HepG2 (cell line): ENCODE measurements around the gene CDCP2. TPM values are rescaled to one million over a fixed set of nuclear protein-coding genes. Genes with fewer than 3 reads are reported as not detected.

Experiments used
- BHLHE40 ChIP-seq: IDR thresholded peaks from 2 replicates; pipeline ENCODE4 v1.6.1; 2011; ENCODE audit warnings: low read length, improper control_type of control experiment
- CHD4 ChIP-seq: fragments of 200-600 bp; sonication (generic); IDR thresholded peaks from 2 replicates; pipeline ENCODE4 v1.7.0; 2017; ENCODE audit warnings: mild to moderate bottlenecking, low read length, borderline replicate concordance
- E2F5 ChIP-seq: sonication (generic); formaldehyde crosslinking; conservative IDR thresholded peaks from 2 replicates; pipeline ENCODE4 v1.4.0; 2020; ENCODE audit warnings: missing genetic modification reagents
- ELF1 ChIP-seq: sonication (generic); formaldehyde crosslinking; IDR thresholded peaks from 2 replicates; pipeline ENCODE4 v1.4.0; 2020; ENCODE audit warnings: missing genetic modification reagents
- GLMP ChIP-seq: sonication (generic); formaldehyde crosslinking; IDR thresholded peaks from 2 replicates; pipeline ENCODE4 v1.9.0; 2021; ENCODE audit warnings: missing genetic modification reagents, mild to moderate bottlenecking, borderline replicate concordance
- HNRNPUL1 ChIP-seq: fragments of 200-400 bp; formaldehyde crosslinking; IDR thresholded peaks from 2 replicates; pipeline ENCODE4 v1.6.1; 2017; ENCODE audit warnings: low read depth, mild to moderate bottlenecking, low read length, moderate library complexity
- NCOA2 ChIP-seq: sonication (generic); formaldehyde crosslinking; IDR thresholded peaks from 2 replicates; pipeline ENCODE4 v1.8.0; 2022; ENCODE audit warnings: inconsistent platforms
- POGK ChIP-seq: sonication (generic); formaldehyde crosslinking; conservative IDR thresholded peaks from 2 replicates; pipeline ENCODE4 v1.8.0; 2022; ENCODE audit warnings: mild to moderate bottlenecking, moderate library complexity, missing genetic modification reagents
- POLR2AphosphoS5 ChIP-seq: IDR thresholded peaks from 2 replicates; pipeline ENCODE4 v1.6.1; 2012; ENCODE audit warnings: low read depth, low read length
- RARA ChIP-seq: IDR thresholded peaks from 2 replicates; pipeline ENCODE4 v1.6.1; 2016; ENCODE audit warnings: missing genetic modification reagents, missing compliant biosample characterization
- SALL1 ChIP-seq: sonication (generic); formaldehyde crosslinking; IDR thresholded peaks from 2 replicates; pipeline ENCODE4 v1.8.0; 2022; ENCODE audit warnings: mild to moderate bottlenecking, missing genetic modification reagents
- SMARCE1 ChIP-seq: fragments of 450-650 bp; IDR thresholded peaks from 2 replicates; pipeline ENCODE4 v1.6.1; 2017; ENCODE audit warnings: borderline replicate concordance
- SP2 ChIP-seq: sonication (generic); formaldehyde crosslinking; IDR thresholded peaks from 2 replicates; pipeline ENCODE4 v1.5.1; 2020; ENCODE audit warnings: mild to moderate bottlenecking, missing genetic modification reagents
- SP5 ChIP-seq: IDR thresholded peaks from 2 replicates; pipeline ENCODE4 v1.6.1; 2016; ENCODE audit warnings: low read depth, borderline replicate concordance
- THYN1 ChIP-seq: sonication (generic); formaldehyde crosslinking; IDR thresholded peaks from 2 replicates; pipeline ENCODE4 v1.8.1; 2023; ENCODE audit warnings: low read depth, mild to moderate bottlenecking, moderate library complexity, missing genetic modification reagents, borderline replicate concordance
- ZNF138 ChIP-seq: sonication (generic); formaldehyde crosslinking; IDR thresholded peaks from 2 replicates; pipeline ENCODE4 v1.5.0; 2020; ENCODE audit warnings: mild to moderate bottlenecking, low read depth, missing genetic modification reagents
- ZNF20 ChIP-seq: sonication (generic); formaldehyde crosslinking; IDR thresholded peaks from 2 replicates; pipeline ENCODE4 v1.4.0; 2020; ENCODE audit warnings: mild to moderate bottlenecking, moderate library complexity, missing genetic modification reagents
- ZNF225 ChIP-seq: sonication (generic); formaldehyde crosslinking; IDR thresholded peaks from 2 replicates; pipeline ENCODE4 v1.4.0; 2020; ENCODE audit warnings: mild to moderate bottlenecking, missing genetic modification reagents
- ZNF256 ChIP-seq: sonication (generic); formaldehyde crosslinking; conservative IDR thresholded peaks from 2 replicates; pipeline ENCODE4 v1.4.0; 2020; ENCODE audit warnings: missing genetic modification reagents
- ZNF296 ChIP-seq: sonication (generic); formaldehyde crosslinking; conservative IDR thresholded peaks from 2 replicates; pipeline ENCODE4 v1.5.0; 2020; ENCODE audit warnings: mild to moderate bottlenecking, missing genetic modification reagents
- ZNF572 ChIP-seq: sonication (generic); formaldehyde crosslinking; IDR thresholded peaks from 2 replicates; pipeline ENCODE4 v1.5.1; 2020; ENCODE audit warnings: mild to moderate bottlenecking, missing genetic modification reagents
- ZNF580 ChIP-seq: IDR thresholded peaks from 2 replicates; pipeline ENCODE4 v1.6.1; 2016; ENCODE audit warnings: low read depth, borderline replicate concordance
- ZNF704 ChIP-seq: sonication (generic); formaldehyde crosslinking; IDR thresholded peaks from 2 replicates; pipeline ENCODE4 v1.8.1; 2023; ENCODE audit warnings: mild to moderate bottlenecking, inconsistent platforms, moderate library complexity, missing genetic modification reagents, borderline replicate concordance
- ZNF709 ChIP-seq: sonication (generic); formaldehyde crosslinking; IDR thresholded peaks from 2 replicates; pipeline ENCODE4 v1.5.0; 2020; ENCODE audit warnings: mild to moderate bottlenecking, missing genetic modification reagents
- ZNF776 ChIP-seq: sonication (generic); formaldehyde crosslinking; IDR thresholded peaks from 2 replicates; pipeline ENCODE4 v1.4.0; 2020; ENCODE audit warnings: mild to moderate bottlenecking, missing genetic modification reagents
- ZNF816 ChIP-seq: sonication (generic); formaldehyde crosslinking; IDR thresholded peaks from 2 replicates; pipeline ENCODE4 v1.8.0; 2022; ENCODE audit warnings: missing genetic modification reagents, mild to moderate bottlenecking, borderline replicate concordance
- ZNF879 ChIP-seq: sonication (generic); formaldehyde crosslinking; IDR thresholded peaks from 2 replicates; pipeline ENCODE4 v1.8.1; 2023; ENCODE audit warnings: missing genetic modification reagents
- ZSCAN9 ChIP-seq: IDR thresholded peaks from 2 replicates; pipeline ENCODE4 v1.6.1; 2016; ENCODE audit warnings: borderline replicate concordance
- polyA plus RNA-seq, 8 experiments: library from polyadenylated mRNA; depleted of rRNA in 3 of 8; stranded (reverse) in 7 of 8; unstranded in 1 of 8; fragments of >200 nt; fragmentation: Illumina TruSeq in 4 of 8; extraction: Trizol in 4 of 8; gene quantifications; 2 replicates each; pipeline versions ENCODE4 v1.2.1 to v1.2.3, GENCODE V29; 2011 to 2016; ENCODE audit warnings: low read depth in 4 of 8, missing spikeins in 1 of 8, mixed read lengths in 1 of 8; ENCODE audit not compliant: insufficient read depth in 1 of 8
- total RNA-seq, 5 experiments: library from RNA; depleted of rRNA; stranded (reverse); fragments of >200 nt; fragmentation: Illumina TruSeq; extraction: Trizol; gene quantifications; 2 replicates each; pipeline ENCODE4 v1.2.3, GENCODE V29; 2016; ENCODE audit warnings: low read depth in 1 of 5

Gene CDCP2
- total and polyA plus RNA-seq, 2 of the 13 experiments (the other 11 are each of a cell fraction or from before 2014, with no cell fraction given) = not detected

GRCh38 chr1:54121482-54122134 lies 31.2 kb downstream of the CDCP2 start (continued):
- no peak for TF ChIP-seq CHD4
- no peak for TF ChIP-seq GLMP (CRISPR knock-in tag)
- no peak for TF ChIP-seq ZNF572
- TF ChIP-seq POGK (CRISPR knock-in tag) = peak; percentile 54; the same call in 1 of the 2 replicates
- 0 out of 2 replicates have a peak, but pooled peaks have one; percentile 6 for TF ChIP-seq BHLHE40
- no peak for TF ChIP-seq ZNF709 (CRISPR knock-in tag)
- TF ChIP-seq ELF1 (CRISPR knock-in tag) = no peak
- TF ChIP-seq ZNF704 = no peak
- no peak for TF ChIP-seq ZNF20
- 0 out of 2 replicates have a peak, but pooled peaks have one; percentile 28 for TF ChIP-seq ZNF580 (CRISPR knock-in tag)
- TF ChIP-seq ZNF296 = 0 out of 2 replicates have a peak, but pooled peaks have one; percentile 30
- TF ChIP-seq ZSCAN9 (CRISPR knock-in tag) = no peak
- TF ChIP-seq ZNF879 (CRISPR knock-in tag) = no peak
- no peak for TF ChIP-seq SMARCE1
- no peak for TF ChIP-seq ZNF225 (CRISPR knock-in tag)
- no peak for TF ChIP-seq ZNF816 (CRISPR knock-in tag)
- no peak for TF ChIP-seq ZNF138 (CRISPR knock-in tag)
- TF ChIP-seq HNRNPUL1 = no peak
- TF ChIP-seq ZNF256 (CRISPR knock-in tag) = no peak
- TF ChIP-seq POLR2AphosphoS5 = no peak
- TF ChIP-seq NCOA2 (CRISPR knock-in tag) = no peak
- 0 out of 2 replicates have a peak, but pooled peaks have one; percentile 45 for TF ChIP-seq ZNF776 (CRISPR knock-in tag)
- no peak for TF ChIP-seq E2F5
- TF ChIP-seq SP5 (CRISPR knock-in tag) = no peak
- TF ChIP-seq SP2 (CRISPR knock-in tag) = no peak
- TF ChIP-seq THYN1 (CRISPR knock-in tag) = no peak
- no peak for TF ChIP-seq RARA (CRISPR knock-in tag)
- TF ChIP-seq SALL1 (CRISPR knock-in tag) = peak; percentile 60
